Ovary (tissue), 3 donors: ENCODE results near the gene PCGF5.

Experiments
- CTCF ChIP-seq, 3 donors: fragments of 450-650 bp in 2 of 3; fragments of 200-600 bp in 1 of 3; IDR thresholded peaks; one replicate each; pipeline versions ENCODE4 v1.5.1 to v1.8.0; 2016 to 2022; ENCODE audit warnings: antibody characterized with exemption in 3 of 3, mild to moderate bottlenecking in 1 of 3
- EP300 ChIP-seq: sonication (generic); formaldehyde crosslinking; IDR thresholded peaks from one replicate; pipeline ENCODE4 v1.6.1; 2017; ENCODE audit warnings: antibody characterized with exemption
- POLR2A ChIP-seq: fragments of 450-650 bp; IDR thresholded peaks from one replicate; pipeline ENCODE4 v1.6.1; 2017; ENCODE audit warnings: antibody characterized with exemption, mild to moderate bottlenecking, moderate library complexity
- donor health status: DM: no; HTN: no; CAD: no.

GRCh38 chr10:91208642-91209041 is 11.8 kb upstream of the PCGF5 start:
- TF ChIP-seq POLR2A (no peak), CTCF (IDR thresholded peaks at IDR 0.05) (no peak), EP300 (no peak)
